GM11168 (cell line): Measurements from ENCODE around the gene ADIPOQ.
"Not testable (repeated sequence)": the region's sequence is repeated elsewhere in the genome, so short reads cannot be mapped to it uniquely, and the experiment has no call there.

ENCODE experiments used
- in situ Hi-C: fragments of 300-500 bp; cut with MboI; formaldehyde crosslinking; loops from one replicate; pipeline ENCODE4 v1.12.0; 2022; ENCODE audit warnings: low sequenced_read_pairs; ENCODE audit not compliant: unreplicated experiment

The ADIPOQ gene

DNA sequence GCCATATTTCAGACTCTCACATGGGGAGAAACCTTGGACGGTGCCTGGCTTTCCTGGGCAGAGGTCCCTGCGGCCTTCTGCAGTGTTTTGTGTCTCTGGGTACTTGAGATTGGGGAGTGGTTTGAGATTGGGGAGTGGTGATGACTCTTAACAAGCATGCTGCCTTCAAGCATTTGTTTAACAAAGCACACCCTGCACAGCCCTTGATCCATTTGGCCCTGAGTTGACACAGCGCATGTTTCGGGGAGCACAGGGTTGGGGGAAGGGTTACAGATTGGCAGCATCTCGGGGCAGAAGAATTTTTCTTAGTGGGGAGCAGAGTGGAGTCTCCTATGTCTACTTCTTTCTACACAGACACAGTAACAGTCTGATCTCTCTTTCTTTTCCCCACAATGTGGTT is 23.6 kb downstream of the ADIPOQ start:
- in situ Hi-C loops: not testable (repeated sequence)

DNA sequence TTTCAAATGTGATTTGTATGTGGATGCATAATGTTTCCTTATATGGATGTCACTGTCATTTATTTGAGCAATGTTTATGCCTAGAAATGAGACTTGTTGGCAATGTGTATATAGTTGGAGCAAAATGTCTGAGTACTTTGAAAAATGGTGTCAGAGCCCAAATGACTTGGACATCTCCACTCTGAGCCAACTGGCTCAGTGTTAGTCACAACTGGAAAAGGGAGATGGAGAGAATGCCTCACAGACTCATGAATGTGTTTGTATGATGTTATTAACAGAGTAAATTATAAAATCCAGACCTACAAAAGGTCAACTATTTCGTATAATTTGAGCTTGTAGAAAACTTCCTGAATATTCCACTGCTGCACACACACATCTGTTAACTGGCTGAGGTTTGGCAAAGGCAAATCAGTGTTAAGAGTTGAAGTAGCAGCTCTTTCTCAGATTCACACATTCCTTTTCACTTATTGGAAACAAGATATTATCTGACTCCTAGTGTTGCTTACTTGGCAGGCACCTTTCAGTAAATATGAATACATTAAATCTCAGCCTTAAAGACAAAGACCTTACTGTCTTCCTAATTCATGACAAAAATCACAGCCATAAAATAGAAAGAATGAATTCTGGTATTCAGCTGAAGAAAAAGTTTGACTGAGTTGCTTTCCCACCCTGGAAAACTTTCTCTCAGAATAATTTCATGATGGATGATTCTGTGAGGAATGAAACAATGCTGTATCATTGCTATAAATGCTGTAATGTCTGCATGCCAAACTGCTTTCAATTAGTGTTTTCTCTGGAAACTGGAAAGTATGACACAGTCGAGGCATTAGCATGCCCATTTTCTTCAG is 27.0 kb downstream of the ADIPOQ start:
- in situ Hi-C loops: no loop called here

DNA sequence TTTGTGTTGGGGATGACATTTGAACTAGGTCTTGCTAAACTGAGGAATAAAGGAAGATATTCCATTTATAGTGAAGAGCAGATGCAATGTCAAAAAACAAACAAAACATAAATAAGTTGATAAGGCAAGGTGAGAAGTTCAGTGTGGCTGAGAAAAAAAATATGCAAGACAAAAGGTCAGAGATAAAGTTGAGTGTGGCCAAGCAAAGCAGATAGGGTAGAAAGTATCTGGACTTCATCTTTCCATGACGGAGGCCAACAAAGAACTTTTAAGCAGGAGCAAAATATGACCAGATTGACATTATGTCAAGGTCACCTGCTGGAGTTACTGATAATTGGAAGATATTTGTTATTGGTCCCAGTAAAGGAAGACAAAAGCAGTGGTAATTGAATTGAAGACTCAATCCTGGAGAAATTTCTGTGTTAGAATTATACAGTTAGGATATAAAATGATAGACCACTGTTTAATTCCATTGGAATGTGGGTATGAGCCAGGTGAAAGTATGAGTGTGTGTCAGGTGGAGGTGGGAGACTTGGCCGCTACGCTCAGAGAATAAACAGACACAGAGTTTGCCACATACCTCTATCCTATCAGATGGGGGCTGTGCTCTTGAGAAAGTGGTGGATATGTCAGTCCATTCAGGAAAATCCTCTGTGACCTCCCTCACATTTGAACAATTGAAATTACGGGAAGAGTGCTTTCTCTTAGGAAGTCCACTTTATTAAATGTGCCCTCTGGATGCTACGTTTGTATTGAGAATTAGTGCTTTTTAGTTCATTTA is 28.1 kb downstream of the ADIPOQ start:
- in situ Hi-C loops: no loop called here

DNA sequence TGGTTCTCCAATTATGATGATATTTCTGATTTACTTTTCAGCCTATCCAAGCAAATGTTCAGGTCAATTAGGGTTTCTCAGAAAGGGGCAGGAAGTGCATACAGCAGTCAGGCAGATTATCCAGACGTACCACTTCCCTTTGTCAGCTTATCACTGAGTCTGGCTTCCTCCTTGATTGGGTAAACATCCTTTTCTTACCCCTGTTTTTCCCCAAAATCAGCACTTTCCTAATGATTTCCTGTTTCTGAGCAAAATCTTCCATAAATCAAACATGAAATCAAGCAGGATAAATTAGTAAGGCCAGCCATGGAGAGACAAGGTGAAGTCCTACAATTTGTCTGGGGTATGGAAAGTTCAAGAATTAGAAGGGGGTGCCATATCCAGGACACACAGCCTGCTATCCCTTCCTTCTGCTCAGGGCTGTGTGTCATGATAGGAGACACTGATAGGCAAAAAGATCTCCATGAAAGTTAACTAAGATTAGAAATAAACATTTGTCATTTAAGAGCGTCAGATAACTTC is 29.0 kb downstream of the ADIPOQ start:
- in situ Hi-C loops: no loop called here

DNA sequence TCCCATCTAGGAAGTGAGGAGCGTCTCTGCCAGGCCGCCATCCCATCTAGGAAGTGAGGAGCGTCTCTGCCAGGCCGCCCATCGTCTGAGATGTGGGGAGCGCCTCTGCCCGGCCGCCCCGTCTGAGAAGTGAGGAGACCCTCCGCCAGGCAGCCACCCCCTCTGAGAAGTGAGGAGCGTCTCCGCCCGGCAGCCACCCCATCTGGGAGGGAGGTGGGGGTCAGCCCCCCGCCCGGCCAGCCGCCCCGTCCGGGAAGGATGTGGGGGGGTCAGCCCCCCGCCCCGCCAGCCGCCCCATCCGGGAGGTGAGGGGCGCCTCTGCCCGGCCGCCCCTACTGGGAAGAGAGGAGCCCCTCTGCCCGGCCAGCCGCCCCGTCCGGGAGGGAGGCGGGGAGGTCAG is 31.3 kb downstream of the ADIPOQ start:
- in situ Hi-C loops: not testable (repeated sequence)

DNA sequence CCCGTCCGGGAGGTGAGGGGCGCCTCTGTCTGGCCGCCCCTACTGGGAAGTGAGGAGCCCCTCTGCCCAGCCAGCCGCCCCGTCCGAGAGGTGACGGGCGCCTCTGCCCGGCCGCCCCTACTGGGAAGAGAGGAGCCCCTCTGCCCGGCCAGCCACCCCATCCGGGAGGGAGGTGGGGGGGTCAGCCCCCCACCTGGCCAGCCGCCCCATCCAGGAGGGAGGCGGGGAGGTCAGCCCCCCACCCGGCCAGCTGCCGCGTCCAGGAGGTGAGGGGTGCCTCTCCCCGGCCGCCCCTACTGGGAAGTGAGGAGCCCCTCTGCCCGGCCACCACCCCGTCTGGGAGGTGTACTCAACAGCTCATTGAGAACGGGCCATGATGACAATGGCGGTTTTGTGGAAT is 31.7 kb downstream of the ADIPOQ start:
- in situ Hi-C loops: not testable (repeated sequence)

DNA sequence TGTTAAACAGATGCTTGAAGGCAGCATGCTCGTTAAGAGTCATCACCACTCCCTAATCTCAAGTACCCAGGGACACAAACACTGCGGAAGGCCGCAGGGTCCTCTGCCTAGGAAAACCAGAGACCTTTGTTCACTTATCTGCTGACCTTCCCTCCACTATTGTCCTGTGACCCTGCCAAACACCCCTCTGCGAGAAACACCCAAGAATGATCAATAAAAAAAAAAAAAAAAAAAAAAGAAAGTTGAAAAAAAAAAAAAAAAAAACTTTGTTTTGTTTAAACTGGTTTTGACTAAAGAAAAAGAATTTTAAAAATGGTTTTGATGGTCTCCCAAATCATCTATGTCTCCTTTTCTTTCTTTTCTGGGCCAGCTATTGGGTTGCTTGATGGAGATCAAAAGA is 32.3 kb downstream of the ADIPOQ start:
- in situ Hi-C loops: not testable (repeated sequence)

DNA sequence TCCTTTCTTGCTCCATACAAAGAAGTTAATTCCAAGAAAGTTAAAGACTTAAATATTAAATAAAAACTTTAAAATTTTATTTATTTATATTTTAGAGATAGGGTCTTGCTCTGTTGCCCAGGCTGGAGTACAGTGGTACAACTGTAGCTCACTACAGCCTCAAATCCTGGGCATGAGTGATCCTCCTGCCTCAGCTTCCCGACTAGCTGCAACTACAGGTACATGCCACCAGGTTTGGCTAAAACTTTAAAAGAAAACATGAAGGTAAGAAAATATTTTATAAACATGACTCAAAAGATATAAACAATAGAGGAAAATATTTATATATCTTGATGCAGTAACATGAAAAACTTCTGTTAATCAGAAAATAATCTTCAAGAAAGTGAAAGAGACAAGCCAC is 33.2 kb downstream of the ADIPOQ start:
- in situ Hi-C loops: no loop called here

DNA sequence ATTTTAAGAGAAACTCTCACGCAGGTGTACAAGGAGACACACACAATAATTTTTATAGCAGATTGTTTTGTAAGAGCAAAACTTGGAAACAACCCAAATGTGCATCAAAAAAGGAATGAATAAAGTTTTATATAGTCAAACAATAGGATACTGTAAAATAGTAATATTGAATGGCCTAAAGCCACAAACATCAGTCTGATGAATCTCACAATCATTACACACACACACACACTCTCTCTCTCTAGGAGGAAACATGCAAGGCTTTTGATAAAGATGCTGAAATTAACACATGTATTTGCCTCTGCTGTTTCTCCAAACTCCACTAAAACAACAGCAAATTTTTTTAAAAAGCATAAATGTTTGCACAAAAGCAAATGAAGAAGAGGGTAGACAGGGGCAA is 37.3 kb downstream of the ADIPOQ start:
- in situ Hi-C loops: no loop called here

DNA sequence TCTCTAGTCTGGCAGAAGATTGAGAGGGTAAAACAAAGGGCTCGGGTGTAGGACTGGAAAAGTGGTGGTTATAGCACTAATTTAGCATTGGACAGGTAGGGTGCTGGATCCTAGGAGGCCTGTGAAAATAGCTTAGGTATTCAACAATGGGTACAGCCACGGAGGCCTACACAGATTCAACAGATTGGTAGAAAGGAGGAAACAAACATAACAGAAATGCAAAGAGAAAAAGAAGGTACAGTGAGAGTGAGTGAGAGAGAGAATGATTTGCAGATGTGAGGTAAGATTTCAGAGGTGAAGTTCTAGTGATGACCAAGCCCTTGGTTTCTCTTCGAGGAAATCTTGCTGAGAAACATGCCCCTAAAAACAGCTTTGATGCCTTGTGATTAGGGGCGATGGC is 37.9 kb downstream of the ADIPOQ start:
- in situ Hi-C loops: no loop called here

DNA sequence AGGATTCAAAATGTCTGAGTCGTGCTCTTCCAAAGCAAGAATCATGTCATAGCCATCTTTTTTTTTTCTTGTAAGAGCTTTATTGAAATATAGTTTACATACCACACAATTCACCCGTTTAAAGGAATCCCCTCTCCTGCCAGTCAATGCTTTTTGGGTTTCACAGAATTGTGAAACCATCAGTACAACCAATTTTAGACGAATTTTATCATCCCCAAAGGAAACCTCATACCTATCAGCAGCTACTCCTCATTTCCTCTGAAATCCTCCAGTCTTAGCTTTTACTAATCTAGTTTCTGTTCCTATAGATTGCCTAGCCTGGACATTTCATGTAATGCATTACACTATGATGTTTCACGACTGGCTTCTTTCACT is 39.6 kb downstream of the ADIPOQ start:
- in situ Hi-C loops: no loop called here

DNA sequence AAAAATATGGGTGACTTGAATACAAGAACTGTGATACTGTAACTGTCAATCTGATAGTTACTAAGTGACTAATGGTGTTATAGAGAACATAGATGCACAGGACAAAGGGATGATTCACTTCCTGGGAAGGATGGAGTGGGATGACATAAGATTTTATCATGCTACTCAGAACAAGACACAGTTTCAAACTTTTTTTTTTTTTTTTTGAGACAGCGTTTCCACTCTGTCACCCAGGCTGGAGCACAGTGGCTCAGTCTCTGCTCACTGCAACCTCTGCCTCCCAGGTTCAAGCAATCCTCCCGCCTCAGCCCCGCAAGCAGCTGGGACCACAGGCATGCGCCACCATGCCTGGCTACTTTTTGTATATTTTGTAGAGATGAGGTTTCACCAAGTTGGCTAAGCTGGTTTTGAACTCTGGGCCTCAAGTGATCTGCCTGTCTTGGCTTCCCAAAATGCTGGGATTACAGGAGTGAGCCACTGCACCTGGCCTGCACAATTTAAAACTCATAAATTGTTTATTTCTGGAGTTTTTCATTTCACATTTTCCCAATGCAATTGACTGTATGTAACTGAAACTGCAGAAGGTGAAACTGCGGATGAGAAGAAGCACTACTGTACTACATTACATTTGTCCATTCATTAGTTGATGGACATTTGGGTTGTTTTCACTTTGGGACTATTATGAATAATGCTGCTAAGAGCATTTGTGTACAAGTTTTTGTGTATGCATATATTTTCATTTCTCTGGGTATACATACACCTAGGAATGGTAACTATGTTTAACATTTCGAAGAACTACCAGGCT is 40.6 kb downstream of the ADIPOQ start:
- in situ Hi-C loops: no loop called here

DNA sequence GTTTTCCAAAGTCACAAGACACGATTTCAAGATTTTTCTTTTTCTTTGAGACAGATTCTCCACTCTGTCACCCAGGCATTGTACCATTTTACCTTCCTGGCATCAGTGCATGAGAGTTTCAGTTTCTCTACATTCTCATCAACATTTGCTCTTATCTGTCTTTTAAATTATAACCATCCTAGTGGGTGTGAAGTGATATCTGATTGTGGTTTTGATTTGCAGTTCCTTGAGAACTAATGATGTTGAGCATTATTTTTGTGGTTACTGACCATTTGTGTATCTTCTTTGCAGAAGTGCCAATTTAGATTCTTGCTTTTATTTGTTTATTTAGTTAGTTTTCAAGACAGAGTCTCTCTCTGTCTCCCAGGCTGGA is 41.2 kb downstream of the ADIPOQ start:
- in situ Hi-C loops: no loop called here

DNA sequence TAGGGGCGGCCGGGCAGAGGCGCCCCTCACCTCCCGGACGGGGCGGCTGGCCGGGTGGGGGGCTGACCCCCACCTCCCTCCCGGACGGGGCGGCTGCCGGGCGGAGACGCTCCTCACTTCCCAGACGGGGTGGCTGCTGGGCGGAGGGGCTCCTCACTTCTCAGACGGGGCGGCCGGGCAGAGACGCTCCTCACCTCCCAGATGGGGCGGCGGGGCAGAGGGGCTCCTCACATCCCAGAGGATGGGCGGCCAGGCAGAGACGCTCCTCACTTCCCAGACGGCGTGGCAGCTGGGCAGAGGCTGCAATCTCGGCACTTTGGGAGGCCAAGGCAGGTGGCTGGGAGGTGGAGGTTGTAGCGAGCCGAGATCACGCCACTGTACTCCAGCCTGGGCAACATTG is 42.4 kb downstream of the ADIPOQ start:
- in situ Hi-C loops: not testable (repeated sequence)

DNA sequence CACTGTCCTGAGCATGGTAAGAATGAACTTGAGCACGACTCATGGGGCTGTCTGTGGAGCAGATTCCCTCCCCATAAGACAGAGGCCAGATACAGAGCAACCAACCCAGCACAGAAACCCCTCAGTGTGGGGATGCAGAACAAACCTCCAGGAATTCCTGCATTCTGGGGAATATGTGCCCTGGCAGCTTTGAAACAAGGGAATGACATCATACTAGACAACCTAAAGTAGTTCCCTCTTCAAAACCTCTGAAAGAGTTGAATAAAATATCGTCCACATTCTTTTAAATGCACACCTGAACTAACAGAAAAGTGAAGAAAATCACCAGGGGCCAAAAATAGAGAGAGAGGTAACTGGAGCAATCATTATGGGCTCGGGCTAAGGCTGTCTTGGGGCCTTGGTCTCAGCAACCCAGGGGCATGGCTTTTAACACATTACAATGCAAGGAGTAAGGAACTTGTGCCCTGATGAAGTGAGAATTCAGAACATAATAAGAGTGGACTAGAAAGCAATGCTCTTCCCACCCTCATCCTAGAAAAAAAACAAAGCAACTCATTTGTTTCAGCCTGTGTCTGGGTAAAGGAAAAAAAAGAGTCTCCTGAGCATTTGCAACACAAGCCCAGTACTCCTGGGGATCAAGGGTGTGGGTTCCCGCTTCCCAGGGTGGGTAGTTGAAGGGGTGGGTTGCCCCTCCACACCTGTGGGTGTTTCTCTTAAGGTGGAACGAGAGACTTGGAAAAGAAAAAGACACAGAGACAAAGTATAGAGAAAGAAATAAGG is 43.9 kb downstream of the ADIPOQ start:
- in situ Hi-C loops: no loop called here

DNA sequence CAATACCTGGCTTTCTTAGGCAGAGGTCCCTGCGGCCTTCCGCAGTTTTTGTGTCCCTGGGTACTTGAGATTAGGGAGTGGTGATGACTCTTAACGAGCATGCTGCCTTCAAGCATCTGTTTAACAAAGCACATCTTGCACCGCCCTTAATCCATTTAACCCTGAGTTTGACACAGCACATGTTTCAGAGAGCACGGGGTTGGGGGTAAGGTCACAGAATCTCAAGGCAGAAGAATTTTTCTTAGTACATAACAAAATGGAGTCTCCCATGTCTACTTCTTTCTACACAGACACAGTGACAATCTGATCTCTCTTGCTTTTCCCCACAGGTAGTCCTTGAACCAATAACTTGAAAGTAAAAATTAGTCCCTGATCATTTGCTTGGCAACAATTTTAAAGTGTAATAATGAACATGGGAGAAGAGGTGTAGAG is 45.0 kb downstream of the ADIPOQ start:
- in situ Hi-C loops: not testable (repeated sequence)

DNA sequence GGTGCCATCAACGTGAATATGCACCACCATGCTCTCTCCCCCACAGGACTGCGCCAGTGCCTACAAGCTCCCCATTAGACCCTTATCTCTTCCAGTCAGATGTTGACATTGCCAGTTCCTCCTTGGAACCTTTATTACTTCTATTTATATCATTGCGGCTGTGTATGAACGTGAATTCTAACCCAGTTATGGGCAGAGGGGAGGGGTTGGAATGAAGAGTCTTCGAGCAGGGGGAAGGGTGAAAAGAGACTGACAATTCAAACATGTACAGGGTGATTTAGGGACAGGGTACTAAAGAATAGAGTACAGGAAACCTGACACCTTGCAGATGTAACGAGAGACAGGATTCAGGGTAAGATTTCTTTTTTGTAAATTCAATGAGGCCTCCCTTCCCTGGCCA is 46.1 kb downstream of the ADIPOQ start:
- in situ Hi-C loops: no loop called here

DNA sequence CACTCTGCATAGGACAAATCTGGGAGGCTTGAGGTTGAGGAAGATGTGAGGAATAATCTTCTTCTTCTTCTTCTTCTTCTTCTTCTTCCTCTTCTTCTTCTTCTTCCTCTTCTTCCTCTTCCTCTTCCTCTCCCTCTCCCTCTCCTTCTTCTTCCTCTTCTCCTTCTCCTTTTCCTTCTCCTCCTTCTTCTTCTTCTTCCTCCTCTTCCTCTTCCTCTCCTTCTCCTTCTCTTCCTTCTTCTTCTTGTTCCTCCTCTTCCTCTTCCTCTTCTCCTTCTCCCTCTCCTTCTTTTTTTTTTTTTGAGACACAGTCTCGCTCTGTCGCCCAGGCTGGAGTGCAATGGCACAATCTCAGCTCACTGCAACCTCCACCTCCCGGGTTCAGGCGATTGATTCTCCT is 47.2 kb downstream of the ADIPOQ start:
- in situ Hi-C loops: not testable (repeated sequence)

DNA sequence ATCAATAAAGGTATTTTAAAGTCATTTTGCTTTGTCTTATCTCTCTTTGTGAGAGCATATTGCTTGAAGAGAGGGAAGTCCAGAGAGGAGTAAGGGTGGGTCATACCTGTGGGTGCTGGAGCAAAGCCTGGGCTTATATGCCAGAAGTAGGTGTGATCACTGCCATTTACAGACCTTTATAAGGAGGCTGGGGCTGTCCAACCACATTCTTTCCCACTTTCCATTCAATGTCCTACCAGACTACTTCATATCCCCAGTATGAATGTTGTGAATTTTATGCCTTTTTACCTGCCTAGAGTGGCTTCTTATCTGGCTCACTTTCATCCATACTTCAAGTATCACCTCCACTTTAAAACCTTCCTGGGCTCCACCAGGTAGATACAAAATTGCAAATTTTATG is 48.4 kb downstream of the ADIPOQ start:
- in situ Hi-C loops: no loop called here

DNA sequence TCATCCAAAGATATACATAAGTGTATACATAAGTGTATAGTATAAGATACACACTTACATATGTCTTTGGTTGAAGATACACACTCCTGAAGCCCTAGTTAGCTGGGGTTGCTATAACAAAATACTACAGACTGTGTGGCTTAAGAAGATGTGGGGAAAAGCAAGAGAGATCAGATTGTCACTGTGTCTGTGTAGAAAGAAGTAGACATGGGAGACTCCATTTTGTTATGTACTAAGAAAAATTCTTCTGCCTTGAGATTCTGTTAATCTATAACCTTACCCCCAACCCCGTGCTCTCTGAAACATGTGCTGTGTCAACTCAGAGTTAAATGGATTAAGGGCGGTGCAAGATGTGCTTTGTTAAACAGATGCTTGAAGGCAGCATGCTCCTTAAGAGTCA is 50.6 kb downstream of the ADIPOQ start:
- in situ Hi-C loops: not testable (repeated sequence)
